HG02938 (cell line): ENCODE measurements around the gene APBA2.

ENCODE experiments used
- ATAC-seq: cut with Tn5 transposase; IDR thresholded peaks from one replicate; pipeline ENCODE4 v1.9.1; 2021; ENCODE audit warnings: mild to moderate bottlenecking, moderate library complexity; ENCODE audit not compliant: unreplicated experiment

The APBA2 gene

GRCh38 chr15:29053661-29054131, 167.9 kb downstream of the APBA2 start:
- no peak for ATAC-seq

- no peak for ATAC-seq
Measured at GRCh38 chr15:29054171-29055045, 168.6 kb downstream of the APBA2 start.

- ATAC-seq, result no peak
Measured at GRCh38 chr15:29055876-29056275, 170.1 kb downstream of the APBA2 start.

- no peak for ATAC-seq
Measured at GRCh38 chr15:29056839-29057450, 171.2 kb downstream of the APBA2 start.

- no peak for ATAC-seq
Measured at GRCh38 chr15:29057856-29058255, 172.1 kb downstream of the APBA2 start.

- no peak for ATAC-seq
Measured at GRCh38 chr15:29058903-29059539, 173.2 kb downstream of the APBA2 start.

- ATAC-seq, result no peak
Measured at GRCh38 chr15:29059871-29060640, 174.3 kb downstream of the APBA2 start.

- ATAC-seq, result no peak
Measured at GRCh38 chr15:29061746-29062145, 176.0 kb downstream of the APBA2 start.

GRCh38 chr15:29062179-29062591, 176.4 kb downstream of the APBA2 start:
- ATAC-seq, result no peak

GRCh38 chr15:29062626-29063025, 176.9 kb downstream of the APBA2 start:
- ATAC-seq, result no peak

GRCh38 chr15:29063646-29064045, 177.9 kb downstream of the APBA2 start:
- no peak for ATAC-seq

GRCh38 chr15:29064290-29064689, 178.5 kb downstream of the APBA2 start:
- ATAC-seq, result no peak

- no peak for ATAC-seq
Measured at GRCh38 chr15:29064731-29065130, 179.0 kb downstream of the APBA2 start.

- no peak for ATAC-seq
Measured at GRCh38 chr15:29065571-29065970, 179.8 kb downstream of the APBA2 start.

- no peak for ATAC-seq
Measured at GRCh38 chr15:29066310-29066709, 180.5 kb downstream of the APBA2 start.

- no peak for ATAC-seq
Measured at GRCh38 chr15:29066838-29067237, 181.1 kb downstream of the APBA2 start.

- ATAC-seq, result no peak
Measured at GRCh38 chr15:29067949-29068348, 182.2 kb downstream of the APBA2 start.

- ATAC-seq, result no peak
Measured at GRCh38 chr15:29070471-29071231, 184.9 kb downstream of the APBA2 start.

- no peak for ATAC-seq
Measured at GRCh38 chr15:29071232-29071881, 185.6 kb downstream of the APBA2 start.

GRCh38 chr15:29071882-29072273, 186.1 kb downstream of the APBA2 start:
- no peak for ATAC-seq
